Neural cell (in vitro differentiated cells): ENCODE measurements around the gene KHK. TPM values are rescaled to one million over a fixed set of nuclear protein-coding genes. Genes with fewer than 3 reads are reported as not detected.
"Not testable (repeated sequence)": the region's sequence is repeated elsewhere in the genome, so short reads cannot be mapped to it uniquely, and the experiment has no call there.

ENCODE experiments used
- H2AFZ ChIP-seq: fragments of 200-600, 300-800 bp; sonication (generic), shearing (Covaris generic); 2 replicates; pipeline ENCODE4 v1.6.0; 2014; ENCODE audit warnings: low read depth, mild to moderate bottlenecking, antibody characterized with exemption, low read length, moderate library complexity
- H3F3A ChIP-seq: fragments of 200-600 bp; shearing (Covaris generic); 2 replicates; pipeline ENCODE4 v1.6.1; 2016; ENCODE audit warnings: mild to moderate bottlenecking, moderate library complexity, mixed read lengths, antibody characterized with exemption, low read length; ENCODE audit not compliant: insufficient read depth, poor library complexity, severe bottlenecking
- H3K27ac ChIP-seq: fragments of 200-600, 300-800 bp; sonication (generic), shearing (Covaris generic); 2 replicates; pipeline ENCODE4 v1.5.1; 2014; ENCODE audit warnings: mild to moderate bottlenecking, low read length, moderate library complexity
- H3K27me3 ChIP-seq: fragments of 300-800, 200-600 bp; sonication (generic), shearing (Covaris generic); 2 replicates; pipeline ENCODE4 v1.6.0; 2014; ENCODE audit warnings: mild to moderate bottlenecking, low read depth, low read length, moderate library complexity; ENCODE audit not compliant: insufficient read depth
- H3K36me3 ChIP-seq: fragments of 300-800, 200-600 bp; sonication (generic), shearing (Covaris generic); 2 replicates; pipeline ENCODE4 v1.5.1; 2014; ENCODE audit warnings: mild to moderate bottlenecking, antibody characterized with exemption, low read length, moderate library complexity; ENCODE audit not compliant: insufficient read depth
- H3K4me2 ChIP-seq: fragments of 300-800, 200-600 bp; sonication (generic), shearing (Covaris generic); 2 replicates; pipeline ENCODE4 v1.6.0; 2014; ENCODE audit warnings: mild to moderate bottlenecking, low read length
- H3K4me3 ChIP-seq: fragments of 300-800, 200-600 bp; sonication (generic), shearing (Covaris generic); 2 replicates; pipeline ENCODE4 v1.5.1; 2014; ENCODE audit warnings: mild to moderate bottlenecking, low read length, moderate library complexity
- H3K79me2 ChIP-seq: fragments of 200-600 bp; shearing (Covaris generic); replicated peaks from 2 replicates; pipeline ENCODE4 v1.6.0; 2014; ENCODE audit warnings: mild to moderate bottlenecking, low read length, moderate library complexity; ENCODE audit not compliant: insufficient read depth
- H3K9ac ChIP-seq: fragments of 300-800, 200-600 bp; sonication (generic), shearing (Covaris generic); 2 replicates; pipeline ENCODE4 v1.6.1; 2016; ENCODE audit warnings: mild to moderate bottlenecking, low read length, mixed read lengths
- H3K9me2 ChIP-seq: fragments of 200-600 bp; shearing (Covaris generic); 2 replicates; pipeline ENCODE4 v1.6.1; 2016; ENCODE audit warnings: mild to moderate bottlenecking, low read length, mixed read lengths; ENCODE audit not compliant: insufficient read depth
- H3K9me3 ChIP-seq: fragments of 200-600, 300-800 bp; sonication (generic), shearing (Covaris generic); 2 replicates; pipeline ENCODE4 v1.6.1; 2016; ENCODE audit warnings: mild to moderate bottlenecking, mixed run types, low read length, moderate library complexity, mixed read lengths
- H4K20me1 ChIP-seq: fragments of 200-600 bp; shearing (Covaris generic); 2 replicates; pipeline ENCODE4 v1.6.1; 2016; ENCODE audit warnings: mild to moderate bottlenecking, mixed run types; ENCODE audit not compliant: insufficient read depth
- CTCF ChIP-seq: fragments of 450-650 bp; IDR thresholded peaks from 2 replicates; pipeline ENCODE4 v1.5.1; 2014; ENCODE audit warnings: antibody characterized with exemption, mild to moderate bottlenecking, moderate library complexity; ENCODE audit not compliant: poor library complexity, severe bottlenecking
- EP300 ChIP-seq: fragments of 450-650 bp; conservative IDR thresholded peaks from 2 replicates; pipeline ENCODE4 v1.6.1; 2014; ENCODE audit warnings: antibody characterized with exemption, mild to moderate bottlenecking, moderate library complexity; ENCODE audit not compliant: poor library complexity, severe bottlenecking
- EZH2 ChIP-seq: fragments of 200-600, 300-800 bp; shearing (Covaris generic), sonication (generic); IDR thresholded peaks from 2 replicates; pipeline ENCODE4 v1.6.1; 2014; ENCODE audit warnings: antibody characterized with exemption, low read length, borderline replicate concordance, mild to moderate bottlenecking; ENCODE audit not compliant: insufficient read depth, poor library complexity, severe bottlenecking
- MXI1 ChIP-seq: fragments of 450-650 bp; conservative IDR thresholded peaks from 2 replicates; pipeline ENCODE4 v1.6.1; 2014; ENCODE audit warnings: antibody characterized with exemption, mild to moderate bottlenecking; ENCODE audit not compliant: poor library complexity, severe bottlenecking
- POLR2AphosphoS5 ChIP-seq: IDR thresholded peaks from 2 replicates; pipeline ENCODE4 v1.6.1; 2012
- RAD21 ChIP-seq: fragments of 450-650 bp; conservative IDR thresholded peaks from 2 replicates; pipeline ENCODE4 v1.6.1; 2014; ENCODE audit warnings: antibody characterized with exemption, mild to moderate bottlenecking, moderate library complexity
- REST ChIP-seq: IDR thresholded peaks from 2 replicates; pipeline ENCODE4 v1.6.1; 2012; ENCODE audit warnings: borderline replicate concordance
- SMC3 ChIP-seq: fragments of 450-650 bp; conservative IDR thresholded peaks from 2 replicates; pipeline ENCODE4 v1.6.1; 2014; ENCODE audit warnings: antibody characterized with exemption, mild to moderate bottlenecking, moderate library complexity; ENCODE audit not compliant: poor library complexity
- TAF1 ChIP-seq: IDR thresholded peaks from 2 replicates; pipeline ENCODE4 v1.6.1; 2012; ENCODE audit warnings: low read depth
- polyA plus RNA-seq: library from polyadenylated mRNA; depleted of rRNA; stranded (reverse); fragments of >200 nt; gene quantifications from 2 replicates; pipeline ENCODE4 v1.2.3, GENCODE V29; 2014

KHK gene
- polyA plus RNA-seq, 1 donor from 2014 or later, result 4.1 TPM

- no peak overlapping the region for H3K27ac ChIP-seq
Observed at GRCh38 chr2:27074738-27075565, 11.6 kb upstream of the KHK start.

GRCh38 chr2:27075566-27075871, 11.1 kb upstream of the KHK start:
- H3K4me3 ChIP-seq, H3K27ac ChIP-seq, H3F3A ChIP-seq, H3K9me3 ChIP-seq, H3K79me2 ChIP-seq, H3K4me2 ChIP-seq, H2AFZ ChIP-seq, H3K27me3 ChIP-seq, H3K36me3 ChIP-seq, H4K20me1 ChIP-seq, H3K9me2 ChIP-seq, H3K9ac ChIP-seq: not testable (repeated sequence)

More at GRCh38 chr2:27074738-27075565, 11.6 kb upstream of the KHK start:
- Histone ChIP-seq H4K20me1 (no peaks in the 10 kb centered on the region), H3K36me3 (no peaks in the 10 kb centered on the region), H3F3A (no peaks in the 10 kb centered on the region), H2AFZ (no peak overlapping the region), H3K9me3 (no peaks in the 10 kb centered on the region), H3K9ac (no peak overlapping the region), H3K4me3 (no peak overlapping the region), H3K4me2 (no peak overlapping the region), H3K27me3 (no peaks in the 10 kb centered on the region), H3K79me2 (peaks cover 14% of the 10 kb centered on the region), H3K9me2 (no peaks in the 10 kb centered on the region)
- no peak for TF ChIP-seq POLR2AphosphoS5
- no peak for TF ChIP-seq MXI1
- TF ChIP-seq CTCF, result no peak
- no peak for TF ChIP-seq RAD21
- TF ChIP-seq TAF1, result no peak
- no peak for TF ChIP-seq EZH2
- no peak for TF ChIP-seq SMC3
- no peak for TF ChIP-seq REST
- TF ChIP-seq EP300, result no peak

- Histone ChIP-seq H3K9ac (no peak overlapping the region), H3K79me2 (peaks cover under 1% of the 10 kb centered on the region), H3K4me2 (no peak overlapping the region), H4K20me1 (no peaks in the 10 kb centered on the region), H2AFZ (no peak overlapping the region), H3K9me3 (no peaks in the 10 kb centered on the region), H3K36me3 (no peaks in the 10 kb centered on the region), H3K4me3 (no peak overlapping the region), H3K27me3 (no peaks in the 10 kb centered on the region), H3K9me2 (no peaks in the 10 kb centered on the region), H3F3A (no peaks in the 10 kb centered on the region), H3K27ac (no peak overlapping the region)
- TF ChIP-seq CTCF (no peak), RAD21 (no peak), REST (no peak), MXI1 (no peak)
Observed at GRCh38 chr2:27076323-27076722, 10.2 kb upstream of the KHK start.
